Measurements from ENCODE around the gene BCL10. TPM values are rescaled to one million over a fixed set of nuclear protein-coding genes. Genes with fewer than 3 reads are reported as not detected.

BCL10 gene
- total RNA-seq, 1 experiment from 2014 or later, result 26.1 TPM

DNA sequence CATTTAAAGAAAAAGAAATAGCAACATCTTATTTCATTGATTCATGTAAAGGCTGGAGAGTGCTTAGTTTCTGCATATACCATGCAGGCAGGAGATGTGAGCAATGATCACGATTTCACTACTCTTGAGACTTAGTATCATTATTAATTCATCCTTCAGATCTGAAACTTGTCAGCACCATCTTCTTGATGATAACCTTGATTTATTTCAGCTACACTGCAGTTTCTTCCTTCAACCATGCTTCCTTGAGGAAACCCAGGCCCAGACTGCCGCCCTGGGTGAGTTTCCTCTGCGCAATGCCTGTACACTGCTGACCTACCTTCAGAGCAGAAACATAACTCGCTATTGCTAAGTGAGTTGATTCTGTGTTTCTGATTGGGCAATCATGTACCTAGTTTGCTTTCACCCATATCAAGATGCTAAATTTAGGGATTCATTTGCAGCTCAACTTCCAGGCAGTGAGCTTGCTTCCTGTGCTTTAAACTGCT is 13.5 kb upstream of the BCL10 start:
- Histone ChIP-seq H3K79me2 (ENCODE audit: insufficient read depth, low read length) (no peaks in the 10 kb centered on the region), H2BK12ac (ENCODE audit: insufficient read length, low read depth, low read length) (no peak overlapping the region), H4K91ac (ENCODE audit: insufficient read length, low read depth, low read length) (no peak overlapping the region), H4K5ac (ENCODE audit: insufficient read length, low read depth, low read length) (no peak overlapping the region), H2AFZ (ENCODE audit: low read length) (no peak overlapping the region), H3T11ph (ENCODE audit: low read length) (no peak overlapping the region), H4K8ac (replicated peaks; ENCODE audit: insufficient read length, low read depth, low read length) (no peak overlapping the region), H2BK120ac (ENCODE audit: low read depth, low read length, poor library complexity, severe bottlenecking) (no peak overlapping the region), H3K4me2 (ENCODE audit: insufficient read depth, insufficient read length, low read length) (no peak overlapping the region), H2AK5ac (ENCODE audit: insufficient read length, low read length) (no peak overlapping the region), H2BK15ac (ENCODE audit: low read depth, low read length) (no peak overlapping the region), H3K9me3 (ENCODE audit: control insufficient read depth, low read depth, low read length) (no peaks in the 10 kb centered on the region), H3K27ac (ENCODE audit: insufficient read length, low read depth, low read length) (no peak overlapping the region), H3K23ac (ENCODE audit: insufficient read length, low read depth, low read length) (no peak overlapping the region), H2BK5ac (ENCODE audit: insufficient read length, low read length) (no peak overlapping the region), H3K4me1 (ENCODE audit: insufficient read depth, low read length) (no peaks in the 10 kb centered on the region), H3K18ac (ENCODE audit: insufficient read length, low read depth, low read length) (no peak overlapping the region), H3K23me2 (ENCODE audit: insufficient read length, low read depth, low read length, poor library complexity, severe bottlenecking) (no peaks in the 10 kb centered on the region), H3K9ac (ENCODE audit: extremely low read depth, insufficient read length, low read length) (no peak overlapping the region), H3K79me1 (ENCODE audit: insufficient read depth, low read depth, low read length, poor library complexity, severe bottlenecking) (no peaks in the 10 kb centered on the region), H3K56ac (ENCODE audit: insufficient read length, low read depth, low read length) (no peak overlapping the region), H4K20me1 (ENCODE audit: control insufficient read depth, insufficient read depth, insufficient read length) (no peaks in the 10 kb centered on the region), H3K14ac (ENCODE audit: insufficient read depth, low read length) (no peak overlapping the region), H2BK20ac (ENCODE audit: low read depth, low read length, poor library complexity, severe bottlenecking) (no peak overlapping the region), H3K27me3 (ENCODE audit: insufficient read depth, low read length) (no peaks in the 10 kb centered on the region), H3K4ac (ENCODE audit: low read depth, low read length) (no peak overlapping the region)
- WGBS (ENCODE audit: extremely low coverage, insufficient read length, low lambda C conversion rate), result no CpG with 5 or more reads among the region's 4 CpGs
- H3K36me3 Mint-ChIP-seq (ENCODE audit: insufficient read depth in 1 of 3, low read depth in 3 of 3), result no peaks in the 10 kb centered on the region
- no peaks in the 10 kb centered on the region for H3K27me3 Mint-ChIP-seq (ENCODE audit: low read depth)
- TF ChIP-seq CTCF (conservative IDR thresholded peaks at IDR 0.05), result no peak
- DNase-seq, result no peak
- no peaks in the 10 kb centered on the region for H3K4me1 Mint-ChIP-seq
- H3K9me3 Mint-ChIP-seq, result no peaks in the 10 kb centered on the region
- H3K27ac Mint-ChIP-seq, result no peak overlapping the region
- no peak overlapping the region for H3K4me3 Mint-ChIP-seq

Data from H9 (cell line).